ENCODE data around the gene CAMTA1. TPM values are rescaled to one million over a fixed set of nuclear protein-coding genes. Genes with fewer than 3 reads are reported as not detected.

Gene CAMTA1
- total RNA-seq, 2 experiments from 2014 or later = 43.9 to 73.3 TPM

DNA sequence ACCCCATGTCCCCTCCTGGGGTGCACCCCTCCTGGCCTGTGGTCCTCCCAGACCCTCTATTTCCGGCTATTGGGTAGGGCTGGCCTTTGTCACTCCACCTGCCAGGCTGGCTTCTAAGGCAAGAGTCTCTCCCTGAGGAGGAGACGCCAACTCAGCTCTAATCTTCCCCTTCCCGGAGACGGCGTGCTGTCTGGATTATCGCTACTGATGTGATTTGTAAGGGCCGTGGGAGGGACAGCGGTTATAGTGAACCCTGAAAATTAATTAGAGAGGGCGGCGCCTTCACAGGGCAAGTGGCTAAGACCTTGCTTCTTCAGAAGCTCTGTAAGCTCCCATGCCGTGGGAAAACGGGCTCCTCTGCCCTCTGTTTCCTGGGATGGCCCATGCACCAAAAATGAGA lies 778.9 kb downstream of the CAMTA1 start:
- ChIA-PET CTCF (ENCODE audit: unreplicated experiment) (no interaction called here), POLR2A (no interaction called here)
- DNase-seq (ENCODE audit: low spot score) = no peak
- intact Hi-C loops (cut with micrococcal nuclease; ENCODE audit: unreplicated experiment) = no loop called here
- Histone ChIP-seq H2AFZ (ENCODE audit: low read length) (no peak overlapping the region), H3K27ac (ENCODE audit: low read depth, low read length, poor library complexity, severe bottlenecking) (no peak overlapping the region), H3K9me2 (ENCODE audit: insufficient read depth, low read length) (no peaks in the 10 kb centered on the region), H3K36me3 (ENCODE audit: insufficient read depth, low read length) (no peaks in the 10 kb centered on the region), H3K9me3 (ENCODE audit: low read length) (no peaks in the 10 kb centered on the region), H3K4me1 (ENCODE audit: insufficient read depth, low read length, poor library complexity, severe bottlenecking) (no peaks in the 10 kb centered on the region), H4K20me1 (ENCODE audit: insufficient read depth, low read length) (no peaks in the 10 kb centered on the region), H3K4me3 (ENCODE audit: low read depth, low read length, poor library complexity, severe bottlenecking) (no peak overlapping the region), H3K79me2 (ENCODE audit: insufficient read depth, low read depth, low read length) (no peaks in the 10 kb centered on the region), H3K4me2 (ENCODE audit: low read length) (no peak overlapping the region)
- no peak for TF ChIP-seq CTCF (conservative IDR thresholded peaks at IDR 0.05; ENCODE audit: low read length)
- no peak for TF ChIP-seq EZH2phosphoT487 (IDR thresholded peaks at IDR 0.05; ENCODE audit: borderline replicate concordance, low read depth, low read length)
- BruUV-seq (replicated peaks) = no TSS peak

- H3K4me2 ChIP-seq (ENCODE audit: low read length) = no peak overlapping the region
- ChIA-PET CTCF (ENCODE audit: unreplicated experiment) (no interaction called here), POLR2A (no interaction called here)
- no peak overlapping the region for H3K27ac ChIP-seq (ENCODE audit: low read depth, low read length, poor library complexity, severe bottlenecking)
- H3K4me1 ChIP-seq (ENCODE audit: insufficient read depth, low read length, poor library complexity, severe bottlenecking) = no peaks in the 10 kb centered on the region
- intact Hi-C loops (cut with micrococcal nuclease; ENCODE audit: unreplicated experiment) = no loop called here
- H2AFZ ChIP-seq (ENCODE audit: low read length) = no peak overlapping the region
- no peaks in the 10 kb centered on the region for H3K36me3 ChIP-seq (ENCODE audit: insufficient read depth, low read length)
- H3K9me2 ChIP-seq (ENCODE audit: insufficient read depth, low read length) = no peaks in the 10 kb centered on the region
- H3K79me2 ChIP-seq (ENCODE audit: insufficient read depth, low read depth, low read length) = no peaks in the 10 kb centered on the region
- no peak for TF ChIP-seq CTCF (conservative IDR thresholded peaks at IDR 0.05; ENCODE audit: low read length)
- no peak for TF ChIP-seq EZH2phosphoT487 (IDR thresholded peaks at IDR 0.05; ENCODE audit: borderline replicate concordance, low read depth, low read length)
- no peaks in the 10 kb centered on the region for H4K20me1 ChIP-seq (ENCODE audit: insufficient read depth, low read length)
- BruUV-seq (replicated peaks) = no TSS peak
- H3K9me3 ChIP-seq (ENCODE audit: low read length) = no peaks in the 10 kb centered on the region
- H3K4me3 ChIP-seq (ENCODE audit: low read depth, low read length, poor library complexity, severe bottlenecking) = no peak overlapping the region
- DNase-seq (ENCODE audit: low spot score) = no peak
These were observed 780.0 kb downstream of the CAMTA1 start for GRCh38 chr1:7565099-7565750.

DNA sequence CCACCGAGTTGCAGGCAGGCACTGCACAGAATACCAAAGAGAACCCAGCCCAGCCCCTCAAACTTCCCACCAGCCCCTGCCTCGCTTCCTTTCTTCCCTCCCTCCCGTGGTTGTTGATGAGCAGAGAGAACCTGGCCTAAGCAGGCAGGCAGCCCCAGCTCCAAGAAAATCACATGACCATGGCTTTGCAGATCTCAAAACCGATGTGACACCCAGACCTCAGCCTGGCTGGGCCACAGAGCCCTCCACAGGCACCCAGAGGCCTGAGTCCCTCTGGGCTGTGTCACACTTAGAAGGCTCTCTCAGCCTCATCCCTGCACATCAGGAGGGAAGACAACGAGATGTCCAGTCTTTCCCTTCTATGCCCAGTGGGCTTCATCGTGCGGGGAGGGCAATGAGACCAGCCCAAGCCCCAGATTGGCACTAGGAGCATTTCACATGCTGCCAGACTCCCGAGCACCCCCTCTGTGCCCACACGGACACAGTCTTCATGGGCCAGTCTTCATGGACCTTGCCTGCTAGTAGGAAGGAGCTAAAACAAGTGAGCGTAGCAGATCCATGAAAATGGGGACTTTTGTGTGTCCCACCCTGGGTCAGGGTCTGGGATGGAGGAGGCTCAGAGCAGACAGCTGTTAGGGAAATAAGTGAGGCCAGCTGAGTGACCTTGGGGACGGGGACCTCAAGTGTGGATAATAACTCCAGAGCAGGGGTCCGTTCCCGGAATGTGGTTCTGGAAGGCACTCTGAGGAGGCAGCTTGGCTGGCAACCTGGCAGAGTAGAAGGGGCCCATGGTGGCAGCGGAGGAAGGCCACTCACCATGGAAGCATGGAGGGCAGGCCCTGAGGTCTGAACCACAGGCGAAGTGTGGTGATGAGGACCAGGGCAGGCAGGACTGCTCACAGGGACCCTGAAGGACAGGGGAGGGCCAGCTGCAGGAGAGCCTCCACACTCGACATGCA lies 781.4 kb downstream of the CAMTA1 start:
- H3K36me3 ChIP-seq (ENCODE audit: insufficient read depth, low read length) = no peaks in the 10 kb centered on the region
- H2AFZ ChIP-seq (ENCODE audit: low read length) = no peak overlapping the region
- CTCF ChIA-PET (ENCODE audit: unreplicated experiment) = no interaction called here
- no peak for DNase-seq (ENCODE audit: low spot score)
- no peak overlapping the region for H3K4me2 ChIP-seq (ENCODE audit: low read length)
- TF ChIP-seq CTCF (conservative IDR thresholded peaks at IDR 0.05; ENCODE audit: low read length) (no peak), EZH2phosphoT487 (IDR thresholded peaks at IDR 0.05; ENCODE audit: borderline replicate concordance, low read depth, low read length) (no peak)
- no peaks in the 10 kb centered on the region for H4K20me1 ChIP-seq (ENCODE audit: insufficient read depth, low read length)
- POLR2A ChIA-PET = no interaction called here
- no peak overlapping the region for H3K27ac ChIP-seq (ENCODE audit: low read depth, low read length, poor library complexity, severe bottlenecking)
- no peak overlapping the region for H3K4me3 ChIP-seq (ENCODE audit: low read depth, low read length, poor library complexity, severe bottlenecking)
- BruUV-seq (replicated peaks) = no TSS peak
- H3K9me2 ChIP-seq (ENCODE audit: insufficient read depth, low read length) = no peaks in the 10 kb centered on the region
- H3K79me2 ChIP-seq (ENCODE audit: insufficient read depth, low read depth, low read length) = no peaks in the 10 kb centered on the region
- intact Hi-C loops (cut with micrococcal nuclease; ENCODE audit: unreplicated experiment) = no loop called here
- H3K4me1 ChIP-seq (ENCODE audit: insufficient read depth, low read length, poor library complexity, severe bottlenecking) = no peaks in the 10 kb centered on the region
- H3K9me3 ChIP-seq (ENCODE audit: low read length) = no peaks in the 10 kb centered on the region
